ENCODE results near the gene DISP3.

The DISP3 gene

DNA sequence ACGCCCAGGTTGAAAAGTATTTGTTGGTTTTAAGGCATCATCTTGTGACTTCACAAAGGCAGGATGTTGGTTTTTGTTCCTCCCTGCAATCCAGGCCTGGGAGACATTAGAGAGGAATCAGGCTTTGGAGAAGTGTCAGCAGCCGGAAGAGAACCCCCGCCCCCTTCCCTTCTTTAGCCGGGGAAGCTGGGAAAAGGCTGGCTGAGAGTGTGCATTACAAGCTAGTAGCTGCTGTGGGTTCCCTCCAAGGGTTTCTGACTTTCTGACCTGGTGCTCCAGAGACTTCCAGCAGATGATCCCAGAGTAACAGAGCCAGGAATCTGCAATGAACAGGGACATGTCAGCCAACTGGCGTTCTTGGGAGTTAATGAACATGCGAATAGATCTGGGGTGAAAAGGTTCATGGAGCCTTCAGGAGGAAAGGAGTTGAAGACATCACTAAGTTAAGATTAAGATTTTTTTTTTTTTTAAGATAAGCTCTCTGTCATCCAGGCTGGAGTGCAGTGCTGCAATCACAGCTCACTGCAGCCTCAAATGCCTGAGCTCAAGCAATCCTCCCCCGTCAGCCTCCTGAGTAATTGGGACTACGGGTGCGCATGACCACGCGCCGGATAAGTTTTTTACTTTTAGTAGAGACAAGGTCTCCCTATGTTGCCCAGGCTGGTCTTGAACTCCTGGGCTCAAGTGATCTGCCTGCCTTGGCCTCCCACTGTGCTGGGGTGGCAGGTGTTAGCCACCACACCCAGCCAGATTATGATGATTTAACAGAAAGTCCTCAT lies 7.5 kb downstream of the DISP3 start:
- DNase-seq (ENCODE audit: low spot score): no peak
- Histone ChIP-seq H3K36me3 (ENCODE audit: low read depth) (no peaks in the 10 kb centered on the region), H3K27me3 (ENCODE audit: insufficient read depth, poor library complexity, severe bottlenecking) (peaks cover 8% of the 10 kb centered on the region), H3K4me3 (ENCODE audit: severe bottlenecking) (no peak overlapping the region), H3K4me1 (ENCODE audit: insufficient read depth, poor library complexity, severe bottlenecking) (no peaks in the 10 kb centered on the region), H3K9me3 (ENCODE audit: severe bottlenecking) (no peaks in the 10 kb centered on the region), H3K27ac (ENCODE audit: poor library complexity, severe bottlenecking) (no peak overlapping the region)
- no peak for ATAC-seq (ENCODE audit: low read depth)
- TF ChIP-seq, protein P1, sequence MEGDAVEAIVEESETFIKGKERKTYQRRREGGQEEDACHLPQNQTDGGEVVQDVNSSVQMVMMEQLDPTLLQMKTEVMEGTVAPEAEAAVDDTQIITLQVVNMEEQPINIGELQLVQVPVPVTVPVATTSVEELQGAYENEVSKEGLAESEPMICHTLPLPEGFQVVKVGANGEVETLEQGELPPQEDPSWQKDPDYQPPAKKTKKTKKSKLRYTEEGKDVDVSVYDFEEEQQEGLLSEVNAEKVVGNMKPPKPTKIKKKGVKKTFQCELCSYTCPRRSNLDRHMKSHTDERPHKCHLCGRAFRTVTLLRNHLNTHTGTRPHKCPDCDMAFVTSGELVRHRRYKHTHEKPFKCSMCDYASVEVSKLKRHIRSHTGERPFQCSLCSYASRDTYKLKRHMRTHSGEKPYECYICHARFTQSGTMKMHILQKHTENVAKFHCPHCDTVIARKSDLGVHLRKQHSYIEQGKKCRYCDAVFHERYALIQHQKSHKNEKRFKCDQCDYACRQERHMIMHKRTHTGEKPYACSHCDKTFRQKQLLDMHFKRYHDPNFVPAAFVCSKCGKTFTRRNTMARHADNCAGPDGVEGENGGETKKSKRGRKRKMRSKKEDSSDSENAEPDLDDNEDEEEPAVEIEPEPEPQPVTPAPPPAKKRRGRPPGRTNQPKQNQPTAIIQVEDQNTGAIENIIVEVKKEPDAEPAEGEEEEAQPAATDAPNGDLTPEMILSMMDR (IDR thresholded peaks at IDR 0.05; ENCODE audit: poor library complexity, severe bottlenecking): no peak

DNA sequence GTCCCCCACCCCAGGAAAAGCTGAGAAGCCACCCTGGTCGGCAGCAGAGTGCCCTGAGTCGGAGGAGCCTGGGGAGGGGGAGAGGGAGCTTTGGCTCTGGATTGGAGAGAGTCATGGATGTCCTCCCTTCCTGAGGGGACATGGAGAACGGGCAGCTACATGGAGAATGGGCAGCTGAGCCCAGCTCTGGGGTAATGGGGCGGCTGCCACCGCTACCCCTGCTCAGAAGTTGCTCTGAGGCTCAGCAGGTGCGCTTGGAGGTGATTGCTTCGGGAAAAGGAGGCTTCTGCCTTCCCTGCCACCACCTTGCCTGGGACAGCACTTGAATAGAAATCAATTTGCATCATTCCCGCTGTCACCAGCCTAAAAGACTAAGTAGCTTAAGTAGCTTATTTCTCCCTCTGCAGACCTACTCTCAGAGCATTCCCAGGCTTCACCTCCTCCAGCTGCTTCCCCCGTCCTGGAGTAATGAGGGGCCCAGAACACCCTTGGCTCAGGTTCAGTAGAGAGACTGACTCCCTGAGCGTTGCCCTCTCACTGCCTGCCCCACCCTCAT lies 8.3 kb downstream of the DISP3 start:
- Histone ChIP-seq H3K4me3 (ENCODE audit: severe bottlenecking) (no peak overlapping the region), H3K27me3 (ENCODE audit: insufficient read depth, poor library complexity, severe bottlenecking) (peaks cover 4% of the 10 kb centered on the region), H3K27ac (ENCODE audit: poor library complexity, severe bottlenecking) (no peak overlapping the region), H3K36me3 (ENCODE audit: low read depth) (no peaks in the 10 kb centered on the region), H3K4me1 (ENCODE audit: insufficient read depth, poor library complexity, severe bottlenecking) (no peaks in the 10 kb centered on the region), H3K9me3 (ENCODE audit: severe bottlenecking) (no peaks in the 10 kb centered on the region)
- TF ChIP-seq, protein P1 (IDR thresholded peaks at IDR 0.05; ENCODE audit: poor library complexity, severe bottlenecking): no peak
- no peak for ATAC-seq (ENCODE audit: low read depth)
- no peak for DNase-seq (ENCODE audit: low spot score)

DNA sequence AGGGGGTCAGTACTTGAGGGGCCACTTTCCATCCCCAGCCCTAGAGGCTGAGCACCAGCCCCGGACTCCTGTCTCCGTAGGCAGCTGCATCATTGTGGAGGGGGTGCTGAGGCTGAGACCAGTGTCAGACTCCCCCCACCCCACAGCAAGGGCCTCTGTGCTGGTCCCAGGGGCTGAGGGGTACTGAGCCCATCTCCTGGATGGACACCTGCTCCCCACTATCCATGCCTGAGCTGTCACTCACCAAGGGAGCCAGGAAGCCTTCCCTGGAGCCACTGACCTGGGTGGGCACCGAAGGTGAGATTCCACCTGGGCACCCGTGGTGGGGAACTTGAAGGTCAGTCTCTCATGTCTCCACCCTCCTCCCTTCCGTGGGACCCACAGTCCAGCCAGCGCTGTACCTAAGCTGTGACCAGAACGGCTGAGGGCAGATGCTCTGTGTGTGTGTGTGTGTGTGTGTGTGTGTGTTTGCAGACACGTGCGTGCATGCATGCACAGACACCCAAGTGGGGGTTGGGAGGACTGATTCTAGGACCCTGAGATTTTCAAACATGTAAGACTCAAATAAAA lies 9.3 kb downstream of the DISP3 start:
- ATAC-seq (ENCODE audit: low read depth) (no peak), DNase-seq (ENCODE audit: low spot score) (no peak)
- H3K36me3 ChIP-seq (ENCODE audit: low read depth): no peaks in the 10 kb centered on the region
- no peak overlapping the region for H3K4me3 ChIP-seq (ENCODE audit: severe bottlenecking)
- no peak overlapping the region for H3K27ac ChIP-seq (ENCODE audit: poor library complexity, severe bottlenecking)
- no peaks in the 10 kb centered on the region for H3K4me1 ChIP-seq (ENCODE audit: insufficient read depth, poor library complexity, severe bottlenecking)
- H3K9me3 ChIP-seq (ENCODE audit: severe bottlenecking): no peaks in the 10 kb centered on the region
- TF ChIP-seq, protein P1 (IDR thresholded peaks at IDR 0.05; ENCODE audit: poor library complexity, severe bottlenecking): no peak
- H3K27me3 ChIP-seq (ENCODE audit: insufficient read depth, poor library complexity, severe bottlenecking): peaks cover 4% of the 10 kb centered on the region

DNA sequence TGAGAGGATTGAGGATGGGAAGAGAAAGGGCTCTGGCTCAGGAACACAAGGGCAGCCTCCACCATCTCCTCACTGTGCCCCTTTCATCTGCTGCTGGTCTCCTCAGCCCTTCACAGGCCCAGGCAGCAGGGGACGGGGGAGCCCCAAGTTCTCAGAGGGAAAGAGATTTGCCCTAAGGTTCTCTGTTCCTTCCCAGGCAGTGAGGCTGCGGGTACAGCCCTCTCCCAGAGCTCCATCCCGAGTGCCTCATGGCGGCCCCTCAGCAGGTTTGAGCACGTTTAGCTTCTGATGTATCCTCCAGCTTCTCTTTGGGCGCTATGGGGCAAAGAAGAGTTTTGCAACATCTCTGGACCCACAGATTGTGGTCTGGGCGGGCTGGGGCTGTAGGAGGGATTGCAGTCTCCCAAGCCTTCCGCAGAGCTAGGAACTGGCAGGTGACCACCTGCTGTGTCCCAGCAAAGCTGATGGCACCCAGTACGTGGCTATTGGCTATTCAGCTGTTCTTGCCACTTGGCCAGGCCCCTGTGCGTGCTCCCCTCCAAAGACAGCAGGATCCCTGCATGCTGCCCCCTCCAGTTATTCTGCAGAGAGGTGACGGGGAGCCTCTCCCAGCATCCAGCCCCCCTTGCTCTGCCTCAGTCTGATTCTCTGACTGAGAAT lies 10.1 kb downstream of the DISP3 start:
- ATAC-seq (ENCODE audit: low read depth) (no peak), DNase-seq (ENCODE audit: low spot score) (no peak)
- no peak overlapping the region for H3K27ac ChIP-seq (ENCODE audit: poor library complexity, severe bottlenecking)
- no peaks in the 10 kb centered on the region for H3K4me1 ChIP-seq (ENCODE audit: insufficient read depth, poor library complexity, severe bottlenecking)
- no peaks in the 10 kb centered on the region for H3K36me3 ChIP-seq (ENCODE audit: low read depth)
- TF ChIP-seq, protein P1 (IDR thresholded peaks at IDR 0.05; ENCODE audit: poor library complexity, severe bottlenecking): no peak
- no peak overlapping the region for H3K4me3 ChIP-seq (ENCODE audit: severe bottlenecking)
- peaks cover 4% of the 10 kb centered on the region for H3K27me3 ChIP-seq (ENCODE audit: insufficient read depth, poor library complexity, severe bottlenecking)
- no peaks in the 10 kb centered on the region for H3K9me3 ChIP-seq (ENCODE audit: severe bottlenecking)
